MM.1S (cell line): ENCODE measurements around the gene TSPAN5.

Experiments
- EZH2 ChIP-seq: fragments of 300-600 bp; sonication (generic); optimal IDR thresholded peaks from 2 replicates; pipeline ENCODE3; 2017; ENCODE audit warnings: low read depth, mild to moderate bottlenecking, antibody characterized with exemption, low read length, mixed read lengths
- TF ChIP-seq, protein P1 (sequence below): fragments of 300-600 bp; sonication (generic); IDR thresholded peaks from 2 replicates; pipeline ENCODE4 v1.5.1; 2016; ENCODE audit warnings: antibody characterized with exemption, low read length, mixed read lengths

DNA sequence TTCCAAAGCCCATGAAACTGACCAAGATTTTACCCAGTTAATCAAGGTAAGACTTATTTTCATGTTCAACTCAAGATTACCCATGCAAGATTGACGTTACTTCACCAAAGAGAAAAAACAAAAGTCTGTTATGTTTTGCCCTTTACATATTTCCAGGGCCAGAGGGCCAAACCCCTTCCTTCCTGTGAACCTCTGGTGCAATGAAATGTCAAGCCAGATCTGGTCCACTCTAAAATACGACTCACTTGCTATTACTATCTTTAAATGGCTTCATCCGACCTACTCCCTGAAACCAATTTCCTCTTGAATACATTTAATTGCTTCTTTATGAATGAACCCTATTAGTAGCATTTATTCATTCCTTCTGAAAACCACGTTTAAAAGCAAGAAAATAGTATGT, 33.0 kb downstream of the TSPAN5 start:
- TF ChIP-seq, protein P1, sequence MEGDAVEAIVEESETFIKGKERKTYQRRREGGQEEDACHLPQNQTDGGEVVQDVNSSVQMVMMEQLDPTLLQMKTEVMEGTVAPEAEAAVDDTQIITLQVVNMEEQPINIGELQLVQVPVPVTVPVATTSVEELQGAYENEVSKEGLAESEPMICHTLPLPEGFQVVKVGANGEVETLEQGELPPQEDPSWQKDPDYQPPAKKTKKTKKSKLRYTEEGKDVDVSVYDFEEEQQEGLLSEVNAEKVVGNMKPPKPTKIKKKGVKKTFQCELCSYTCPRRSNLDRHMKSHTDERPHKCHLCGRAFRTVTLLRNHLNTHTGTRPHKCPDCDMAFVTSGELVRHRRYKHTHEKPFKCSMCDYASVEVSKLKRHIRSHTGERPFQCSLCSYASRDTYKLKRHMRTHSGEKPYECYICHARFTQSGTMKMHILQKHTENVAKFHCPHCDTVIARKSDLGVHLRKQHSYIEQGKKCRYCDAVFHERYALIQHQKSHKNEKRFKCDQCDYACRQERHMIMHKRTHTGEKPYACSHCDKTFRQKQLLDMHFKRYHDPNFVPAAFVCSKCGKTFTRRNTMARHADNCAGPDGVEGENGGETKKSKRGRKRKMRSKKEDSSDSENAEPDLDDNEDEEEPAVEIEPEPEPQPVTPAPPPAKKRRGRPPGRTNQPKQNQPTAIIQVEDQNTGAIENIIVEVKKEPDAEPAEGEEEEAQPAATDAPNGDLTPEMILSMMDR: no peak
- TF ChIP-seq EZH2: no peak
